HepG2 (cell line): ENCODE data around the gene VPS11. TPM values are rescaled to one million over a fixed set of nuclear protein-coding genes. Genes with fewer than 3 reads are reported as not detected.
A peak's percentile ranks its signal among the peaks of the same experiment; 100 is the strongest.

Experiments used
- ATF7-NPFF ChIP-seq: sonication (generic); formaldehyde crosslinking; IDR thresholded peaks from 2 replicates; pipeline ENCODE4 v1.8.1; 2023; ENCODE audit warnings: mild to moderate bottlenecking, low read depth, missing genetic modification reagents, moderate library complexity
- BCLAF1 ChIP-seq: fragments of 450-650 bp; IDR thresholded peaks from 2 replicates; pipeline ENCODE4 v1.6.1; 2017; ENCODE audit warnings: mild to moderate bottlenecking
- DZIP1 ChIP-seq: sonication (generic); formaldehyde crosslinking; IDR thresholded peaks from 2 replicates; pipeline ENCODE4 v1.5.0; 2020; ENCODE audit warnings: mild to moderate bottlenecking, missing genetic modification reagents
- JARID2 ChIP-seq: sonication (generic); formaldehyde crosslinking; IDR thresholded peaks from 2 replicates; pipeline ENCODE4 v1.8.1; 2023; ENCODE audit warnings: missing genetic modification reagents, inconsistent platforms; ENCODE audit not compliant: insufficient replicate concordance
- KLF12 ChIP-seq: sonication (generic); formaldehyde crosslinking; IDR thresholded peaks from 2 replicates; pipeline ENCODE4 v1.4.0; 2020; ENCODE audit warnings: missing genetic modification reagents, borderline replicate concordance
- KLF13 ChIP-seq: sonication (generic); formaldehyde crosslinking; IDR thresholded peaks from 2 replicates; pipeline ENCODE4 v1.4.0; 2020; ENCODE audit warnings: mild to moderate bottlenecking, missing genetic modification reagents
- MTA1 ChIP-seq: sonication (generic); formaldehyde crosslinking; IDR thresholded peaks from 2 replicates; pipeline ENCODE4 v1.4.0; 2020; ENCODE audit warnings: missing genetic modification reagents, mild to moderate bottlenecking, borderline replicate concordance
- NFKB2 ChIP-seq: sonication (generic); formaldehyde crosslinking; IDR thresholded peaks from 2 replicates; pipeline ENCODE4 v1.4.0; 2020; ENCODE audit warnings: missing genetic modification reagents, borderline replicate concordance
- NFRKB ChIP-seq: fragments of 450-650 bp; IDR thresholded peaks from 2 replicates; pipeline ENCODE4 v1.6.1; 2017
- RELA ChIP-seq: sonication (generic); formaldehyde crosslinking; IDR thresholded peaks from 2 replicates; pipeline ENCODE4 v1.4.0; 2020; ENCODE audit warnings: missing genetic modification reagents
- SNAI1 ChIP-seq: sonication (generic); formaldehyde crosslinking; IDR thresholded peaks from 2 replicates; pipeline ENCODE4 v1.5.0; 2020; ENCODE audit warnings: mild to moderate bottlenecking, missing genetic modification reagents, borderline replicate concordance
- SP4 ChIP-seq: sonication (generic); formaldehyde crosslinking; IDR thresholded peaks from 2 replicates; pipeline ENCODE4 v1.8.1; 2023; ENCODE audit warnings: mild to moderate bottlenecking, missing genetic modification reagents
- TOE1 ChIP-seq: sonication (generic); formaldehyde crosslinking; IDR thresholded peaks from 2 replicates; pipeline ENCODE4 v1.4.0; 2020; ENCODE audit warnings: mild to moderate bottlenecking, missing genetic modification reagents
- XBP1 ChIP-seq: sonication (generic); formaldehyde crosslinking; IDR thresholded peaks from 2 replicates; pipeline ENCODE4 v1.5.0; 2020; ENCODE audit warnings: missing genetic modification reagents
- ZBTB21 ChIP-seq: sonication (generic); formaldehyde crosslinking; IDR thresholded peaks from 2 replicates; pipeline ENCODE4 v1.4.0; 2020; ENCODE audit warnings: missing genetic modification reagents
- ZBTB37 ChIP-seq: sonication (generic); formaldehyde crosslinking; IDR thresholded peaks from 2 replicates; pipeline ENCODE4 v1.4.0; 2020; ENCODE audit warnings: mild to moderate bottlenecking, missing genetic modification reagents
- ZNF333 ChIP-seq: sonication (generic); formaldehyde crosslinking; IDR thresholded peaks from 2 replicates; pipeline ENCODE4 v1.4.0; 2020; ENCODE audit warnings: mild to moderate bottlenecking, missing genetic modification reagents, borderline replicate concordance
- ZNF674 ChIP-seq: sonication (generic); formaldehyde crosslinking; IDR thresholded peaks from 2 replicates; pipeline ENCODE4 v1.5.0; 2020; ENCODE audit warnings: low read depth, mild to moderate bottlenecking, missing genetic modification reagents
- ZNF737 ChIP-seq: sonication (generic); formaldehyde crosslinking; IDR thresholded peaks from 2 replicates; pipeline ENCODE4 v1.5.0; 2020; ENCODE audit warnings: missing genetic modification reagents, mild to moderate bottlenecking, borderline replicate concordance
- ZNF747 ChIP-seq: sonication (generic); formaldehyde crosslinking; IDR thresholded peaks from 2 replicates; pipeline ENCODE4 v1.8.1; 2023; ENCODE audit warnings: missing genetic modification reagents, mild to moderate bottlenecking, borderline replicate concordance
- ZNF768 ChIP-seq: sonication (generic); formaldehyde crosslinking; IDR thresholded peaks from 2 replicates; pipeline ENCODE4 v1.4.0; 2020; ENCODE audit warnings: missing genetic modification reagents
- polyA plus RNA-seq, 8 experiments: library from polyadenylated mRNA; depleted of rRNA in 3 of 8; stranded (reverse) in 7 of 8; unstranded in 1 of 8; fragments of >200 nt; fragmentation: Illumina TruSeq in 4 of 8; extraction: Trizol in 4 of 8; gene quantifications; 2 replicates each; pipeline versions ENCODE4 v1.2.1 to v1.2.3, GENCODE V29; 2011 to 2016; ENCODE audit warnings: low read depth in 4 of 8, missing spikeins in 1 of 8, mixed read lengths in 1 of 8; ENCODE audit not compliant: insufficient read depth in 1 of 8
- total RNA-seq, 5 experiments: library from RNA; depleted of rRNA; stranded (reverse); fragments of >200 nt; fragmentation: Illumina TruSeq; extraction: Trizol; gene quantifications; 2 replicates each; pipeline ENCODE4 v1.2.3, GENCODE V29; 2016; ENCODE audit warnings: low read depth in 1 of 5

Gene VPS11
- total and polyA plus RNA-seq, 2 of the 13 experiments (the other 11 are each of a cell fraction or from before 2014, with no cell fraction given), result 13.7 to 21.6 TPM

GRCh38 chr11:119095066-119095880 lies 27.7 kb downstream of the VPS11 start (continued):
- no peak for TF ChIP-seq JARID2 (CRISPR knock-in tag)
- TF ChIP-seq NFKB2 (CRISPR knock-in tag), result peak; percentile 75; the same call in 1 of the 2 replicates
- peak; percentile 94 for TF ChIP-seq ZNF333 (CRISPR knock-in tag)
- no peak for TF ChIP-seq ZNF674 (CRISPR knock-in tag)
- TF ChIP-seq XBP1 (CRISPR knock-in tag), result 0 out of 2 replicates have a peak, but pooled peaks have one; percentile 55
- TF ChIP-seq RELA (CRISPR knock-in tag), result no peak; the same call in 1 of the 2 replicates
- no peak for TF ChIP-seq BCLAF1
- no peak; the same call in 1 of the 2 replicates for TF ChIP-seq SNAI1 (CRISPR knock-in tag)
- no peak for TF ChIP-seq MTA1 (CRISPR knock-in tag)
- TF ChIP-seq ZBTB37 (CRISPR knock-in tag), result no peak
- TF ChIP-seq KLF13, result no peak
- TF ChIP-seq ATF7-NPFF (CRISPR knock-in tag), result peak; percentile 82; the same call in 1 of the 2 replicates
- TF ChIP-seq DZIP1, result peak; percentile 72
- peak; percentile 93 for TF ChIP-seq SP4 (CRISPR knock-in tag)
- peak; percentile 77; the same call in 1 of the 2 replicates for TF ChIP-seq KLF12 (CRISPR knock-in tag)
- no peak for TF ChIP-seq ZNF737 (CRISPR knock-in tag)
- TF ChIP-seq NFRKB, result no peak
- peak; percentile 86 for TF ChIP-seq ZNF747 (CRISPR knock-in tag)
- no peak for TF ChIP-seq TOE1 (CRISPR knock-in tag)
- no peak for TF ChIP-seq ZBTB21 (CRISPR knock-in tag)
- peak; percentile 83 for TF ChIP-seq ZNF768 (CRISPR knock-in tag)
